ENCODE measurements around the gene APBB2.

DNA sequence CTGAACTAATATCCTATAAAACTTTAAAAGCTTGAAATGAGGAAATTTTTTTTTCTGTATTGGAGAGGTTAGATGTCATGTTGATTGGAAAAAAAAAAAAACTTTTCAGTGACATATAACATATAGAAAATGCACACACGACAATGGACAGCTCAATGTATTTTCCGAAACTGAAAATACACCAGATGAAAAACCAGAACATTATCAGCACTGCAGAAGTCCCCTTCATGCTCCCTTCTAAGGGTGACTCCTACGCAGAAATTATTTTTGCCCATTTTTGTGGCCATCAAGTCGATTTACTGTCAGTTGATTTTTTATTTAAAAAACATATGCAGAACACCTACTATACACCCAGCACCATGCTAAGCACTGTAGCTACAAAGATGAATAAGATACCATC, 148.3 kb downstream of the APBB2 start:
- TF ChIP-seq CTCF (IDR thresholded peaks at IDR 0.05; ENCODE audit: low read depth, low read length, missing input control): no peak
- no peak for TF ChIP-seq FOXA1 (IDR thresholded peaks at IDR 0.05)
- TF ChIP-seq EGR1 (IDR thresholded peaks at IDR 0.05; ENCODE audit: low read depth in 2 of 2): no peak
- TF ChIP-seq, protein P1, sequence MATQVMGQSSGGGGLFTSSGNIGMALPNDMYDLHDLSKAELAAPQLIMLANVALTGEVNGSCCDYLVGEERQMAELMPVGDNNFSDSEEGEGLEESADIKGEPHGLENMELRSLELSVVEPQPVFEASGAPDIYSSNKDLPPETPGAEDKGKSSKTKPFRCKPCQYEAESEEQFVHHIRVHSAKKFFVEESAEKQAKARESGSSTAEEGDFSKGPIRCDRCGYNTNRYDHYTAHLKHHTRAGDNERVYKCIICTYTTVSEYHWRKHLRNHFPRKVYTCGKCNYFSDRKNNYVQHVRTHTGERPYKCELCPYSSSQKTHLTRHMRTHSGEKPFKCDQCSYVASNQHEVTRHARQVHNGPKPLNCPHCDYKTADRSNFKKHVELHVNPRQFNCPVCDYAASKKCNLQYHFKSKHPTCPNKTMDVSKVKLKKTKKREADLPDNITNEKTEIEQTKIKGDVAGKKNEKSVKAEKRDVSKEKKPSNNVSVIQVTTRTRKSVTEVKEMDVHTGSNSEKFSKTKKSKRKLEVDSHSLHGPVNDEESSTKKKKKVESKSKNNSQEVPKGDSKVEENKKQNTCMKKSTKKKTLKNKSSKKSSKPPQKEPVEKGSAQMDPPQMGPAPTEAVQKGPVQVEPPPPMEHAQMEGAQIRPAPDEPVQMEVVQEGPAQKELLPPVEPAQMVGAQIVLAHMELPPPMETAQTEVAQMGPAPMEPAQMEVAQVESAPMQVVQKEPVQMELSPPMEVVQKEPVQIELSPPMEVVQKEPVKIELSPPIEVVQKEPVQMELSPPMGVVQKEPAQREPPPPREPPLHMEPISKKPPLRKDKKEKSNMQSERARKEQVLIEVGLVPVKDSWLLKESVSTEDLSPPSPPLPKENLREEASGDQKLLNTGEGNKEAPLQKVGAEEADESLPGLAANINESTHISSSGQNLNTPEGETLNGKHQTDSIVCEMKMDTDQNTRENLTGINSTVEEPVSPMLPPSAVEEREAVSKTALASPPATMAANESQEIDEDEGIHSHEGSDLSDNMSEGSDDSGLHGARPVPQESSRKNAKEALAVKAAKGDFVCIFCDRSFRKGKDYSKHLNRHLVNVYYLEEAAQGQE (IDR thresholded peaks at IDR 0.05): no peak
- TF ChIP-seq, protein P2, sequence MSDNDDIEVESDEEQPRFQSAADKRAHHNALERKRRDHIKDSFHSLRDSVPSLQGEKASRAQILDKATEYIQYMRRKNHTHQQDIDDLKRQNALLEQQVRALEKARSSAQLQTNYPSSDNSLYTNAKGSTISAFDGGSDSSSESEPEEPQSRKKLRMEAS (IDR thresholded peaks at IDR 0.05): no peak
- TF ChIP-seq GABPA (IDR thresholded peaks at IDR 0.05 in 1 of 2, conservative IDR thresholded peaks at IDR 0.05 in 1 of 2): no peak
- TF ChIP-seq RXRA (IDR thresholded peaks at IDR 0.05): no peak

Measured in liver (tissue), 3 donors.